ENCODE data around the gene KRT72. TPM values are rescaled to one million over a fixed set of nuclear protein-coding genes. Genes with fewer than 3 reads are reported as not detected.
"Not testable (repeated sequence)": the region's sequence is repeated elsewhere in the genome, so short reads cannot be mapped to it uniquely, and the experiment has no call there.

KRT72 gene
- total and polyA plus RNA-seq, 2 experiments from 2014 or later: not detected

DNA sequence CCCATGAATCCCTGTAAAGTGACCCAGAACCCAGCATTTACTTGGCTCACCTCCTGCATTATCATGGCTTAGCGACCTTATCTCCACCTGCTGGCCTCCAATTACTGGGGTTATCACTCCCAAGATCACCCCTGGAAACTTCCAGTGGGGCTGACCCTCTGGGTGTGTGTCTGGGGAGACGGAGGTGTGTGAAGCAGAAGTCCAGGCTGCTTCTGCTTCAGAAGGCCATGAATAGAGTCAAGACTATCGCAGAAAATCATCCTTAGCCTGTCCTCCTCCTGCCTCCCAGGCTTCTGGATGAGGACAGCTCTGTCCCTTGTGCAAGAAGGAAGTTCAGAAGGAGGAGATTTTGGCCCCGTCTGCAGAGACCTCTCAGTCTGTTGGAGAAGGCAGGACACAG is 408 bp upstream of the KRT72 start:
- in situ Hi-C loops (cut with MboI): no loop called here
- 0 out of 2 replicates have a peak, but pooled peaks cover 4% of the 10 kb centered on the region for H3K4me1 ChIP-seq (ENCODE audit: insufficient read depth)
- no peaks in the 10 kb centered on the region for H3F3A ChIP-seq (ENCODE audit: insufficient read depth)
- no peak overlapping the region for H3K27ac ChIP-seq
- 65 to 66% methylated on average over 4 of the region's 4 CpGs for WGBS, 2 experiments (ENCODE audit: low coverage in 1 of 2, low lambda C conversion rate in 2 of 2, missing lambda C conversion rate in 2 of 2)
- H3K79me2 ChIP-seq (ENCODE audit: insufficient read depth): no peaks in the 10 kb centered on the region
- no peak overlapping the region for H3K4me3 ChIP-seq
- H3K4me2 ChIP-seq (ENCODE audit: unreplicated experiment): no peak overlapping the region
- no peaks in the 10 kb centered on the region for H3K36me3 ChIP-seq (ENCODE audit: low read depth)
- no peaks in the 10 kb centered on the region for H4K20me1 ChIP-seq (ENCODE audit: insufficient read depth)
- DNase-seq: no peak
- no peak overlapping the region for H2AFZ ChIP-seq
- H3K27me3 ChIP-seq (replicated peaks; ENCODE audit: insufficient read depth): peaks cover 49% of the 10 kb centered on the region
- no peak overlapping the region for H3K9ac ChIP-seq
- no peaks in the 10 kb centered on the region for H3K9me3 ChIP-seq (ENCODE audit: low read depth)
- TF ChIP-seq EZH2 (IDR thresholded peaks at IDR 0.05; ENCODE audit: insufficient read depth, poor library complexity, severe bottlenecking): no peak
- TF ChIP-seq EZH2phosphoT487 (IDR thresholded peaks at IDR 0.05; ENCODE audit: insufficient read depth, low read depth): no peak
- H3K9me2 ChIP-seq (ENCODE audit: insufficient read depth): no peaks in the 10 kb centered on the region

- Histone ChIP-seq H3K4me1 (ENCODE audit: insufficient read depth) (0 out of 2 replicates have a peak, but pooled peaks cover 4% of the 10 kb centered on the region), H3K27me3 (replicated peaks; ENCODE audit: insufficient read depth) (peaks cover 57% of the 10 kb centered on the region)
These were observed 788 bp downstream of the KRT72 start for GRCh38 chr12:52600475-52600874.

DNA sequence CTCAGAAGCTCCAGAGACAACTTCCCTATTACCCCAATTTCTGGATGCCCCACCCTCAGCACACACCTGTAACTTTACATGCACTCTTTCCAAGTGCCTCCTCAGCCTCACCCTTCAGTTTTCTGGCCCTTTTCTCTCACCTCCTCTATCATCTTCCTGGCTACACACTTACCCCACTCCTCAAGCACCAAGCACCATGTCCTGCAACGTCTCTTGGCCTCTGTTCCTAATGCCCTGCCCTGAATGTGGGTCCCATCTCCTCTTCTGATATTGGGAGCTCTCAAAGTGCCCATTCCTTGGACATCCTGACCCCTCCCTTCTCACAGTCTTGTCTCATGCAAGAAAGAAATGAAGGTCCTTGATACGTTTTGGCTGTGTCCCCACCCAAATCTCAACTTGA is 1.2 kb downstream of the KRT72 start:
- no peak for DNase-seq
- Histone ChIP-seq H3K36me3 (ENCODE audit: low read depth) (no peaks in the 10 kb centered on the region), H3K9me2 (ENCODE audit: insufficient read depth) (no peaks in the 10 kb centered on the region), H3K27me3 (replicated peaks; ENCODE audit: insufficient read depth) (peaks cover 59% of the 10 kb centered on the region), H4K20me1 (ENCODE audit: insufficient read depth) (no peaks in the 10 kb centered on the region), H3K9me3 (ENCODE audit: low read depth) (no peaks in the 10 kb centered on the region), H3K9ac (no peak overlapping the region), H3F3A (ENCODE audit: insufficient read depth) (no peaks in the 10 kb centered on the region), H3K79me2 (ENCODE audit: insufficient read depth) (no peaks in the 10 kb centered on the region), H2AFZ (no peak overlapping the region), H3K4me3 (no peak overlapping the region), H3K4me2 (ENCODE audit: unreplicated experiment) (no peak overlapping the region), H3K27ac (no peak overlapping the region), H3K4me1 (ENCODE audit: insufficient read depth) (0 out of 2 replicates have a peak, but pooled peaks cover 4% of the 10 kb centered on the region)
- WGBS, 2 experiments (ENCODE audit: low coverage in 1 of 2, low lambda C conversion rate in 2 of 2, missing lambda C conversion rate in 2 of 2): 20 to 23% methylated on average over 2 of the region's 2 CpGs
- in situ Hi-C loops (cut with MboI): no loop called here
- no peak for TF ChIP-seq EZH2phosphoT487 (IDR thresholded peaks at IDR 0.05; ENCODE audit: insufficient read depth, low read depth)
- no peak for TF ChIP-seq EZH2 (IDR thresholded peaks at IDR 0.05; ENCODE audit: insufficient read depth, poor library complexity, severe bottlenecking)

More at GRCh38 chr12:52600475-52600874, 788 bp downstream of the KRT72 start:
- in situ Hi-C loops (cut with MboI): no loop called here
- H2AFZ ChIP-seq: no peak overlapping the region
- H3K9me3 ChIP-seq (ENCODE audit: low read depth): no peaks in the 10 kb centered on the region
- no peaks in the 10 kb centered on the region for H3F3A ChIP-seq (ENCODE audit: insufficient read depth)
- TF ChIP-seq EZH2 (IDR thresholded peaks at IDR 0.05; ENCODE audit: insufficient read depth, poor library complexity, severe bottlenecking) (no peak), EZH2phosphoT487 (IDR thresholded peaks at IDR 0.05; ENCODE audit: insufficient read depth, low read depth) (no peak)
- H3K79me2 ChIP-seq (ENCODE audit: insufficient read depth): no peaks in the 10 kb centered on the region
- DNase-seq: no peak
- no peaks in the 10 kb centered on the region for H4K20me1 ChIP-seq (ENCODE audit: insufficient read depth)
- H3K27ac ChIP-seq: no peak overlapping the region
- H3K9ac ChIP-seq: no peak overlapping the region
- H3K36me3 ChIP-seq (ENCODE audit: low read depth): no peaks in the 10 kb centered on the region
- WGBS, 2 experiments (ENCODE audit: low coverage in 1 of 2, low lambda C conversion rate in 2 of 2, missing lambda C conversion rate in 2 of 2): 76 to 82% methylated on average over 12 of the region's 12 CpGs
- no peak overlapping the region for H3K4me3 ChIP-seq
- no peak overlapping the region for H3K4me2 ChIP-seq (ENCODE audit: unreplicated experiment)
- H3K9me2 ChIP-seq (ENCODE audit: insufficient read depth): no peaks in the 10 kb centered on the region

DNA sequence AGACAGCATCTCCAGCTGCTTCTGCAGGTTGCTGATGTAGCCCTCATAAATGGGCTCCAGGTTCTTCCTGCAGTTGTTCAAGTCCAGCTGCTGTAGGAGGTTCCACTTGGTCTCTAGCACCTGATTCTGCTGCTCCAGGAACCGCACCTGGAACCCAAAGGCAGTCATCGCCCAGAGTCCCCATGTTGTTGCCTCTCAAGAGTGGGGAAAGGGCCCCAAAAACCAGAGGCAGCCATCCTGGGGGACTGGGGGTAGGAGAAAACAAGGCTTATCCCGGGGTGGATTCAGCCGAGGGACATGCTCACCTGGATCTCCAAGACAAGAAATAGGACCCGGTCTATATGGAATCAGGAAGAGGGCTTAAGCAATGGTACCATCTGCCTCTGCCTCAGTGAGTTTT is 2.3 kb downstream of the KRT72 start:
- H3K27ac ChIP-seq: no peak overlapping the region
- no peaks in the 10 kb centered on the region for H3K36me3 ChIP-seq (ENCODE audit: low read depth)
- TF ChIP-seq EZH2 (IDR thresholded peaks at IDR 0.05; ENCODE audit: insufficient read depth, poor library complexity, severe bottlenecking) (no peak), EZH2phosphoT487 (IDR thresholded peaks at IDR 0.05; ENCODE audit: insufficient read depth, low read depth) (no peak)
- H3K4me1 ChIP-seq (ENCODE audit: insufficient read depth): 0 out of 2 replicates have a peak, but pooled peaks cover 4% of the 10 kb centered on the region
- no peak overlapping the region for H3K4me3 ChIP-seq
- WGBS, 2 experiments (ENCODE audit: low coverage in 1 of 2, low lambda C conversion rate in 2 of 2, missing lambda C conversion rate in 2 of 2): 75 to 76% methylated on average over 5 of the region's 5 CpGs
- no peak for DNase-seq
- H3K9ac ChIP-seq: no peak overlapping the region
- no peak overlapping the region for H3K4me2 ChIP-seq (ENCODE audit: unreplicated experiment)
- H3K27me3 ChIP-seq (replicated peaks; ENCODE audit: insufficient read depth): peaks cover 59% of the 10 kb centered on the region
- no peak overlapping the region for H2AFZ ChIP-seq
- H3K9me3 ChIP-seq (ENCODE audit: low read depth): no peaks in the 10 kb centered on the region
- no peaks in the 10 kb centered on the region for H4K20me1 ChIP-seq (ENCODE audit: insufficient read depth)
- H3F3A ChIP-seq (ENCODE audit: insufficient read depth): no peaks in the 10 kb centered on the region
- H3K79me2 ChIP-seq (ENCODE audit: insufficient read depth): no peaks in the 10 kb centered on the region
- H3K9me2 ChIP-seq (ENCODE audit: insufficient read depth): no peaks in the 10 kb centered on the region
- in situ Hi-C loops (cut with MboI): no loop called here

DNA sequence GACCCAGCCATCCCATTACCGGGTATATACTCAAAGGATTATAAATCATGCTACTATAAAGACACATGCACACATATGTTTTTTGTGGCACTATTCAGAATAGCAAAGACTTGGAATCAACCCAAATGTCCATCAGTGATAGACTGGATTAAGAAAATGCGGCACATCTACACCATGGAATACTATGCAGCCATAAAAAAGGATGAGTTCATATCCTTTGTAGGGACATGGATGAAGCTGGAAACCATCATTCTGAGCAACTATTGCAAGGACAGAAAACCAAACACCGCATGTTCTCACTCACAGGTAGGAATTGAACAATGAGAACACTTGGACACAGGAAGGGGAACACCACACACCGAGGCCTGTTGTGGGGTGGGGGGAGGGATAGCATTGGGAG is 7.0 kb downstream of the KRT72 start:
- H3K79me2 ChIP-seq (ENCODE audit: insufficient read depth); H3K9ac ChIP-seq; DNase-seq; H3K27ac ChIP-seq; H3K9me3 ChIP-seq (ENCODE audit: low read depth); H3K9me2 ChIP-seq (ENCODE audit: insufficient read depth); H3K4me1 ChIP-seq (ENCODE audit: insufficient read depth); H3K4me3 ChIP-seq; H3K36me3 ChIP-seq (ENCODE audit: low read depth); H3F3A ChIP-seq (ENCODE audit: insufficient read depth); H2AFZ ChIP-seq; H4K20me1 ChIP-seq (ENCODE audit: insufficient read depth); in situ Hi-C loops (cut with MboI); H3K4me2 ChIP-seq (ENCODE audit: unreplicated experiment): not testable (repeated sequence)
- peaks cover 50% of the 10 kb centered on the region for H3K27me3 ChIP-seq (replicated peaks; ENCODE audit: insufficient read depth)
- 56 to 63% methylated on average over 4 of the region's 4 CpGs for WGBS, 2 experiments (ENCODE audit: low coverage in 1 of 2, low lambda C conversion rate in 2 of 2, missing lambda C conversion rate in 2 of 2)
